Sigmoid colon (tissue), 7 donors: ENCODE measurements around the gene CTRB1. TPM values are rescaled to one million over a fixed set of nuclear protein-coding genes. Genes with fewer than 3 reads are reported as not detected.

Experiments
- DNase-seq: peaks from one replicate; pipeline ENCODE4 v3.0.0-alpha.2; 2019
- H3K27ac ChIP-seq, 4 donors: fragments of 200-600 bp; sonication (generic); one replicate each; pipeline ENCODE4 v1.5.1; 2016 to 2019; ENCODE audit warnings: mild to moderate bottlenecking in 1 of 4
- H3K27me3 ChIP-seq, 3 donors: fragments of 200-600 bp; sonication (generic); one replicate each; pipeline ENCODE4 v1.5.1; 2019; ENCODE audit warnings: mild to moderate bottlenecking in 1 of 3
- H3K36me3 ChIP-seq, 4 donors: fragments of 200-600 bp; sonication (generic); one replicate each; pipeline ENCODE4 v1.5.1; 2016 to 2019
- H3K4me1 ChIP-seq, 4 donors: fragments of 200-600 bp; sonication (generic); one replicate each; pipeline ENCODE4 v1.5.1; 2017 to 2019
- H3K4me3 ChIP-seq, 4 donors: fragments of 200-600 bp; sonication (generic); one replicate each; pipeline ENCODE4 v1.5.1; 2017 to 2019; ENCODE audit warnings: mild to moderate bottlenecking in 2 of 4, moderate library complexity in 1 of 4
- H3K9me3 ChIP-seq, 4 donors: fragments of 200-600 bp in 3 of 4; sonication (generic) in 3 of 4; one replicate each; pipeline versions ENCODE4 v1.5.1 to v1.6.1; 2013 to 2019
- CTCF ChIP-seq, 4 experiments: fragments of 450-650 bp in 3 of 4; fragments of 200-600 bp in 1 of 4; IDR thresholded peaks; one replicate each; pipeline ENCODE4 v1.5.1; 2016 to 2019; ENCODE audit warnings: antibody characterized with exemption in 4 of 4, mild to moderate bottlenecking in 3 of 4, moderate library complexity in 2 of 4
- EP300 ChIP-seq, 4 donors: sonication (generic); formaldehyde crosslinking; IDR thresholded peaks; one replicate each; pipeline ENCODE4 v1.6.1; 2017; ENCODE audit warnings: antibody characterized with exemption in 4 of 4
- POLR2A ChIP-seq, 2 donors: fragments of 450-650 bp; IDR thresholded peaks; one replicate each; pipeline ENCODE4 v1.6.1; 2016; ENCODE audit warnings: antibody characterized with exemption in 2 of 2, mild to moderate bottlenecking in 2 of 2, moderate library complexity in 2 of 2
- POLR2AphosphoS5 ChIP-seq, 4 donors: sonication (generic); formaldehyde crosslinking; IDR thresholded peaks; one replicate each; pipeline ENCODE4 v1.6.1; 2017; ENCODE audit warnings: antibody characterized with exemption in 4 of 4
- WGBS, 2 donors: extraction: QIAGEN DNeasy Blood & Tissue Kit; methylation state at CpG; one replicate each; pipeline ENCODE4 v1.1.7; 2013; 5-methylcytosine and 5-hydroxymethylcytosine counted together
- intact Hi-C: fragments of 100-400 bp; cut with DNase I; formaldehyde crosslinking; loops from one replicate; pipeline ENCODE4 v1.15.1; 2023
- polyA plus RNA-seq, 3 donors: library from polyadenylated mRNA; stranded (reverse); fragments of 200-250 nt; gene quantifications; one replicate each; pipeline ENCODE4 v1.2.3, GENCODE V29; 2013
- total RNA-seq, 4 donors: library from RNA; depleted of rRNA; stranded (reverse); fragments of >200 nt; gene quantifications; one replicate each; pipeline ENCODE4 v1.1.0, GENCODE V29; 2016
- donor health status: healthy with polysubstance abuse.
- donor health status: Bipolar disorder and iron deficiency.
- donor health status: healthy.

CTRB1 gene
- total and polyA plus RNA-seq, 7 donors = 0.48 to 16.8 TPM; not detected in 5

- TF ChIP-seq EP300 (IDR thresholded peaks at IDR 0.05) (no peak), POLR2A (IDR thresholded peaks at IDR 0.05) (no peak), POLR2AphosphoS5 (IDR thresholded peaks at IDR 0.05) (no peak), CTCF (IDR thresholded peaks at IDR 0.05) (no peak)
- 91 to 93% methylated on average over 28 of the region's 28 CpGs for WGBS, 2 donors
- no peaks in the 10 kb centered on the region for H3K9me3 ChIP-seq
- peaks cover 6 to 56% (median 30%) of the 10 kb centered on the region in 4 donors for H3K36me3 ChIP-seq
- DNase-seq = no peak
- peak overlapping the region in 3 of 4 donors; percentile 82 to 92 (median 86) for H3K27ac ChIP-seq
- no peaks in the 10 kb centered on the region for H3K27me3 ChIP-seq
- intact Hi-C loops = loop anchor here (10.0 kb wide), 1 partner anchor 252 kb away; the partner anchor contains the start of gene WDR59
- no peak overlapping the region for H3K4me3 ChIP-seq
- H3K4me1 ChIP-seq = peaks cover 0 to 58% (median 49%) of the 10 kb centered on the region in 4 donors
These were observed 18.1 kb downstream of the CTRB1 start for GRCh38 chr16:75236736-75237397.

GRCh38 chr16:75237398-75238131, 18.8 kb downstream of the CTRB1 start:
- DNase-seq = peak; percentile 64
- H3K4me1 ChIP-seq = peaks cover 0 to 58% (median 49%) of the 10 kb centered on the region in 4 donors
- H3K4me3 ChIP-seq = no peak overlapping the region
- TF ChIP-seq POLR2AphosphoS5 (IDR thresholded peaks at IDR 0.05) (no peak), CTCF (IDR thresholded peaks at IDR 0.05) (peak in 1 of 4 experiments; percentile 8)
- peaks cover 12 to 56% (median 33%) of the 10 kb centered on the region in 4 donors for H3K36me3 ChIP-seq
- WGBS, 2 donors = 88 to 89% methylated on average over 18 of the region's 18 CpGs
- no peaks in the 10 kb centered on the region for H3K27me3 ChIP-seq
- intact Hi-C loops = loop anchor here (1.0 to 10.0 kb wide), 2 partner anchors 28 to 253 kb away; partner anchors contain the start of gene WDR59
- H3K27ac ChIP-seq = peak overlapping the region; percentile 82 to 92 (median 84)
- H3K9me3 ChIP-seq = no peaks in the 10 kb centered on the region

GRCh38 chr16:75238132-75238852, 19.5 kb downstream of the CTRB1 start:
- intact Hi-C loops = loop anchor here (1.0 to 10.0 kb wide), 2 partner anchors 27 to 253 kb away; partner anchors contain the start of gene WDR59
- Histone ChIP-seq H3K27ac (peak overlapping the region; percentile 82 to 92 (median 84)), H3K4me3 (peak overlapping the region in 1 of 4 donors; percentile 18), H3K9me3 (no peaks in the 10 kb centered on the region), H3K27me3 (no peaks in the 10 kb centered on the region), H3K36me3 (peaks cover 12 to 54% (median 30%) of the 10 kb centered on the region in 4 donors), H3K4me1 (peaks cover 0 to 61% (median 50%) of the 10 kb centered on the region in 4 donors)
- TF ChIP-seq POLR2AphosphoS5 (IDR thresholded peaks at IDR 0.05) (peak; percentile 64 to 75 (median 74)), EP300 (IDR thresholded peaks at IDR 0.05) (peak in 2 of 4 donors; percentile 33 to 40), CTCF (IDR thresholded peaks at IDR 0.05) (peak in 1 of 4 experiments; percentile 6), POLR2A (IDR thresholded peaks at IDR 0.05) (no peak)
- DNase-seq = peak; percentile 96
- WGBS, 2 donors = 68 to 70% methylated on average over 25 of the region's 25 CpGs

GRCh38 chr16:75238853-75239541, 20.2 kb downstream of the CTRB1 start:
- intact Hi-C loops = loop anchor here (1.0 to 10.0 kb wide), 2 partner anchors 26 to 254 kb away; partner anchors contain the start of gene WDR59
- H3K4me1 ChIP-seq = peaks cover 0 to 62% (median 49%) of the 10 kb centered on the region in 4 donors
- no peaks in the 10 kb centered on the region for H3K9me3 ChIP-seq
- DNase-seq = no peak
- TF ChIP-seq POLR2AphosphoS5 (IDR thresholded peaks at IDR 0.05) (no peak), CTCF (IDR thresholded peaks at IDR 0.05) (peak in 1 of 4 experiments; percentile 20), EP300 (IDR thresholded peaks at IDR 0.05) (no peak), POLR2A (IDR thresholded peaks at IDR 0.05) (no peak)
- peaks cover 12 to 54% (median 27%) of the 10 kb centered on the region in 4 donors for H3K36me3 ChIP-seq
- no peaks in the 10 kb centered on the region for H3K27me3 ChIP-seq
- no peak overlapping the region for H3K4me3 ChIP-seq
- WGBS, 2 donors = 72 to 80% methylated on average over 16 of the region's 16 CpGs
- H3K27ac ChIP-seq = peak overlapping the region; percentile 82 to 92 (median 84)
